GM19468 (cell line): Measurements from ENCODE around the gene RASAL2.
"Not testable (repeated sequence)": the region's sequence is repeated elsewhere in the genome, so short reads cannot be mapped to it uniquely, and the experiment has no call there.

ENCODE experiments used
- ATAC-seq: cut with Tn5 transposase; IDR thresholded peaks from one replicate; pipeline ENCODE4 v1.9.1; 2021; ENCODE audit warnings: mild to moderate bottlenecking, moderate library complexity, moderate number of reproducible peaks; ENCODE audit not compliant: unreplicated experiment; ENCODE audit errors: extremely low read depth

Gene RASAL2

GRCh38 chr1:178109348-178110143 is 15.6 kb downstream of the RASAL2 start:
- no peak for ATAC-seq

GRCh38 chr1:178115260-178115659 is 21.4 kb downstream of the RASAL2 start:
- no peak for ATAC-seq

- no peak for ATAC-seq
Observed at GRCh38 chr1:178118524-178118923, 24.6 kb downstream of the RASAL2 start.

- ATAC-seq: no peak
Observed at GRCh38 chr1:178119628-178120027, 25.7 kb downstream of the RASAL2 start.

GRCh38 chr1:178120088-178120487 is 26.2 kb downstream of the RASAL2 start:
- ATAC-seq: no peak

GRCh38 chr1:178120520-178121052 is 26.7 kb downstream of the RASAL2 start:
- ATAC-seq: not testable (repeated sequence)

GRCh38 chr1:178121883-178122282 is 28.0 kb downstream of the RASAL2 start:
- no peak for ATAC-seq

- ATAC-seq: no peak
Observed at GRCh38 chr1:178122283-178122682, 28.4 kb downstream of the RASAL2 start.

- no peak for ATAC-seq
Observed at GRCh38 chr1:178124115-178124514, 30.2 kb downstream of the RASAL2 start.

GRCh38 chr1:178126261-178126660 is 32.4 kb downstream of the RASAL2 start:
- ATAC-seq: no peak

- ATAC-seq: no peak
Observed at GRCh38 chr1:178126741-178127185, 32.9 kb downstream of the RASAL2 start.

GRCh38 chr1:178127482-178128191 is 33.7 kb downstream of the RASAL2 start:
- no peak for ATAC-seq

GRCh38 chr1:178133239-178133989 is 39.5 kb downstream of the RASAL2 start:
- ATAC-seq: no peak

GRCh38 chr1:178134061-178134460 is 40.2 kb downstream of the RASAL2 start:
- no peak for ATAC-seq

- no peak for ATAC-seq
Observed at GRCh38 chr1:178137238-178137637, 43.3 kb downstream of the RASAL2 start.

GRCh38 chr1:178142806-178143205 is 48.9 kb downstream of the RASAL2 start:
- ATAC-seq: no peak

GRCh38 chr1:178143730-178144690 is 50.1 kb downstream of the RASAL2 start:
- no peak for ATAC-seq

GRCh38 chr1:178145605-178146004 is 51.7 kb downstream of the RASAL2 start:
- ATAC-seq: no peak

- ATAC-seq: no peak
Observed at GRCh38 chr1:178146436-178146835, 52.5 kb downstream of the RASAL2 start.
